Measurements from ENCODE around the gene POLD1. TPM values are rescaled to one million over a fixed set of nuclear protein-coding genes. Genes with fewer than 3 reads are reported as not detected.
"Not testable (repeated sequence)": the region's sequence is repeated elsewhere in the genome, so short reads cannot be mapped to it uniquely, and the experiment has no call there.

POLD1 gene
- total and polyA plus RNA-seq, 7 donors: 4.5 to 9.7 (median 6.9) TPM

DNA sequence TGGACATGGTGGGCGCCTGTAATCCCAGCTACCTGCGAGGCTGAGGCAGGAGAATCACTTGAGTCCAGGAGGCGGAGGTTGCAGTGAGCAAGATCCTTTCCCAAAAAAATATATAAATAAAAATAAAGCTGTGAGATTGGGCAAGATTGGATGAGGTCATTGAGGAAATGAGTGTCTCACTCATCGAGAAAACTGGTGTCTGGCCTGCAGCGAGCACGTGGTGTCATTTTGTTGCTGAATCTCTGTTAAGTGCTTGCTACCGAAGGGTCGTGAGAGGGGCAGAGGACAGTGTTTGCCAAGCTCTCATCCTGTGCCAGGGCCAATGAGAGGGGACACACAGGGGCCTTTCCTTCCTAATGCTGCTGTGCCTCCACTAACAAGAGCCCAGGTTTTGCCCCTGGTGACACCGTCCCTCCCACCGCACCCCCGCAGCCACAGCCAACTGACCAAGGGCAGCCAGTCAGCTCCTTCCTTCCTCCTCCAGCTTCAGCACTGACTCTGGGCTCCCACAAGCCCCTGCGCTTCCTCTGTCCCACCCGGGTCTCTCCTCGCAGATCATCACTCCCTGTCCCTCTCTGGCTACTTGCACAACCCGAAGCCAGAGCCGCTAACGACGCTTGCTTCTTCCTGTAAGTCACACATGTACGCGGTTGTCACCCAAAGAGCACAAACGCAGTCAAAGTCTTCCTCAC is 3.2 kb downstream of the POLD1 start:
- Histone ChIP-seq H3K9me3 (no peaks in the 10 kb centered on the region), H3K4me3 (no peak overlapping the region), H3K27ac (no peak overlapping the region), H3K36me3 (ENCODE audit: insufficient read depth in 1 of 2, low read depth in 1 of 2) (peaks cover 0 to 8% of the 10 kb centered on the region in 2 donors), H3K4me1 (peaks cover 8% of the 10 kb centered on the region), H3K27me3 (ENCODE audit: insufficient read depth in 3 of 3, low read length in 2 of 3) (no peaks in the 10 kb centered on the region)
- DNase-seq: no peak
- WGBS, 3 donors: 85 to 89% (median 87%) methylated on average over 19 to 21 of the region's 21 CpGs
- TF ChIP-seq, protein P1, sequence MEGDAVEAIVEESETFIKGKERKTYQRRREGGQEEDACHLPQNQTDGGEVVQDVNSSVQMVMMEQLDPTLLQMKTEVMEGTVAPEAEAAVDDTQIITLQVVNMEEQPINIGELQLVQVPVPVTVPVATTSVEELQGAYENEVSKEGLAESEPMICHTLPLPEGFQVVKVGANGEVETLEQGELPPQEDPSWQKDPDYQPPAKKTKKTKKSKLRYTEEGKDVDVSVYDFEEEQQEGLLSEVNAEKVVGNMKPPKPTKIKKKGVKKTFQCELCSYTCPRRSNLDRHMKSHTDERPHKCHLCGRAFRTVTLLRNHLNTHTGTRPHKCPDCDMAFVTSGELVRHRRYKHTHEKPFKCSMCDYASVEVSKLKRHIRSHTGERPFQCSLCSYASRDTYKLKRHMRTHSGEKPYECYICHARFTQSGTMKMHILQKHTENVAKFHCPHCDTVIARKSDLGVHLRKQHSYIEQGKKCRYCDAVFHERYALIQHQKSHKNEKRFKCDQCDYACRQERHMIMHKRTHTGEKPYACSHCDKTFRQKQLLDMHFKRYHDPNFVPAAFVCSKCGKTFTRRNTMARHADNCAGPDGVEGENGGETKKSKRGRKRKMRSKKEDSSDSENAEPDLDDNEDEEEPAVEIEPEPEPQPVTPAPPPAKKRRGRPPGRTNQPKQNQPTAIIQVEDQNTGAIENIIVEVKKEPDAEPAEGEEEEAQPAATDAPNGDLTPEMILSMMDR (IDR thresholded peaks at IDR 0.05): no peak
- no peak for ATAC-seq
- intact Hi-C loops (cut with DNase I): loop anchor here in 1 of 2 donors (5.0 kb wide), 1 partner anchor 40 kb away; no protein-coding TSS in a partner anchor

DNA sequence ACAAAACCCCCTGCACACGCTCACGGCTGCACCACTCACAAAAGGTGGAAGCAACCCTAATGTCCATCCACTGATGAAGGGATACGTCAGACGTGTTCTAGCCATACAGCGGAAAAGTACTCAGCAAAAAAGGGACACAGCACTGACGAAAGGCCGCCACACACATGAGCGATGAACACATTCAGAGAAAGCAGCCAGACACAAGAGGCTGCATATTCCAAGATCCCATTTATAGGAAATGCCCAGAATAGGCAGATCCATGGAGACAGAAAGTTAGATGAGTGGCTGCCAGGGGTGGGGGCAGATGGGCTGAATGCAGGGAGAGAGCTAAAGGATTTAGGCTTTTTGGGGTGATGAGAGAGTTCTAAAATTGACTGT is 3.7 kb downstream of the POLD1 start:
- TF ChIP-seq, protein P1 (IDR thresholded peaks at IDR 0.05): no peak
- Histone ChIP-seq H3K27me3 (ENCODE audit: insufficient read depth in 3 of 3, low read length in 2 of 3) (no peaks in the 10 kb centered on the region), H3K36me3 (ENCODE audit: insufficient read depth in 1 of 2, low read depth in 1 of 2) (peaks cover 0 to 3% of the 10 kb centered on the region in 2 donors), H3K27ac (no peak overlapping the region), H3K9me3 (no peaks in the 10 kb centered on the region), H3K4me3 (no peak overlapping the region), H3K4me1 (peaks cover 8% of the 10 kb centered on the region)
- ATAC-seq (no peak), DNase-seq (no peak)
- intact Hi-C loops (cut with DNase I): loop anchor here in 1 of 2 donors (5.0 kb wide), 1 partner anchor 39 kb away; no protein-coding TSS in a partner anchor
- WGBS, 3 donors: 92 to 94% (median 93%) methylated on average over 8 of the region's 8 CpGs

DNA sequence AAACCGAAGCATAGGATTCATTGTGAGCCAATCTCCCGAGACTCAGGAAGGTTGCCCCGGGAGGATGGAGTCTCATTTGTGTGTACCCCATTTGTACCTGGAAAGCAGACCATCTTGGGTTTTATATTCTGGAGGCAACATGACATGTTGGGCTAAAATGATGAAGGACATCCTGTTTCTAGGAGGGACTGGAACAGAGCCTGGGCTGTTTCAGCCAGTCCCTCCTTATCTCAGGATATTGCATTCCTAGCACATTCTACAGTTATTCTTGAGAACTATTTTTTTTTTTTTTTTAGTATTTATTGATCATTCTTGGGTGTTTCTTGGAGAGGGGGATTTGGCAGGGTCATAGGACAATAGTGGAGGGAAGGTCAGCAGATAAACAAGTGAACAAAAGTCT is 6.1 kb downstream of the POLD1 start:
- 89 to 91% (median 91%) methylated on average over 3 of the region's 3 CpGs for WGBS, 3 donors

DNA sequence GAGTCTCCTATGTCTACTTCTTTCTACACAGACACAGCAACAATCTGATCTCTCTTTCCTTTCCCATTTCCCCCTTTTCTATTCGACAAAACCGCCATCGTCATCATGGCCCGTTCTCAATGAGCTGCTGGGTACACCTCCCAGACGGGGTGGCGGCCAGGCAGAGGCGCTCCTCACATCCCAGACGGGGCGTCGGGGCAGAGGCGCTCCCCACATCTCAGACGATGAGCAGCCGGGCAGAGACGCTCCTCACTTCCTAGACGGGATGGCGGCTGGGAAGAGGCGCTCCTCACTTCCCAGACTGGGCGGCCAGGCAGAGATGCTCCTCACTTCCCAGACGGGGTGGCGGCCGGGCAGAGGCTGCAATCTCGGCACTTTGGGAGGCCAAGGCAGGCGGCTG is 6.8 kb downstream of the POLD1 start:
- ATAC-seq; intact Hi-C loops (cut with DNase I); H3K36me3 ChIP-seq (ENCODE audit: insufficient read depth in 1 of 2, low read depth in 1 of 2); H3K27ac ChIP-seq; H3K9me3 ChIP-seq; DNase-seq; H3K4me1 ChIP-seq; H3K4me3 ChIP-seq; H3K27me3 ChIP-seq (ENCODE audit: insufficient read depth in 3 of 3, low read length in 2 of 3): not testable (repeated sequence)
- 95 to 96% (median 95%) methylated on average over 19 to 22 of the region's 23 CpGs for WGBS, 3 donors

More for the DNA sequence above, 6.1 kb downstream of the POLD1 start:
- ATAC-seq; H3K27me3 ChIP-seq (ENCODE audit: insufficient read depth in 3 of 3, low read length in 2 of 3); DNase-seq; H3K4me3 ChIP-seq; intact Hi-C loops (cut with DNase I); H3K4me1 ChIP-seq; H3K9me3 ChIP-seq; H3K36me3 ChIP-seq (ENCODE audit: insufficient read depth in 1 of 2, low read depth in 1 of 2); H3K27ac ChIP-seq: not testable (repeated sequence)

DNA sequence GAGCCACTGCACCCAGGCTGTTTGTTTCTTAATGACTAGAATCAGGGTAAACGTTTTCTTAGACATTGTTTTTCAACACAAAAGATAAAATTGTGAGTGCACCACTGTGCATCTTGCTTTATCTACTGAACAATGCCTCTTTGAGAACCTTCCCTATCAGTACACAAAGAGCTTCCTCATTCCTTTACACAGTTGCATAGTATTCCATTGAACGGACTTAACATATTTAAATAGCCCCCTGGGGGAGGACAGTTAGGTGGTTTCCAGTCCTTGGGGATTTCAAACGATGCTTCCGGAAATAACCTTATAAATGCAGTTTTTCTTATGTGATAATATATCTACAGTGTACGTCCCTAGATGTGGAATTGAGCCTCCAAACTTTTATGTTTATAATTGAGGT is 8.6 kb downstream of the POLD1 start:
- Histone ChIP-seq H3K27ac (no peak overlapping the region), H3K4me1 (no peaks in the 10 kb centered on the region), H3K4me3 (no peak overlapping the region), H3K36me3 (ENCODE audit: insufficient read depth in 1 of 2, low read depth in 1 of 2) (no peaks in the 10 kb centered on the region), H3K27me3 (ENCODE audit: insufficient read depth in 3 of 3, low read length in 2 of 3) (no peaks in the 10 kb centered on the region), H3K9me3 (no peaks in the 10 kb centered on the region)
- 95 to 96% (median 96%) methylated on average over 5 of the region's 5 CpGs for WGBS, 3 donors
- DNase-seq (no peak), ATAC-seq (no peak)
- intact Hi-C loops (cut with DNase I): no loop called here
- TF ChIP-seq, protein P1 (IDR thresholded peaks at IDR 0.05): no peak

All from psoas muscle (tissue), 8 donors.